ENCODE data around the gene SDHB. TPM values are rescaled to one million over a fixed set of nuclear protein-coding genes. Genes with fewer than 3 reads are reported as not detected.

SDHB gene
- total RNA-seq, 1 donor from 2014 or later = 113 TPM

- DNase-seq (ENCODE audit: low spot score) = no peak
These were observed 7.5 kb downstream of the SDHB start for GRCh38 chr1:17046334-17046657.

- no peak for DNase-seq (ENCODE audit: low spot score)
These were observed 8.0 kb downstream of the SDHB start for GRCh38 chr1:17045634-17046333.

DNA sequence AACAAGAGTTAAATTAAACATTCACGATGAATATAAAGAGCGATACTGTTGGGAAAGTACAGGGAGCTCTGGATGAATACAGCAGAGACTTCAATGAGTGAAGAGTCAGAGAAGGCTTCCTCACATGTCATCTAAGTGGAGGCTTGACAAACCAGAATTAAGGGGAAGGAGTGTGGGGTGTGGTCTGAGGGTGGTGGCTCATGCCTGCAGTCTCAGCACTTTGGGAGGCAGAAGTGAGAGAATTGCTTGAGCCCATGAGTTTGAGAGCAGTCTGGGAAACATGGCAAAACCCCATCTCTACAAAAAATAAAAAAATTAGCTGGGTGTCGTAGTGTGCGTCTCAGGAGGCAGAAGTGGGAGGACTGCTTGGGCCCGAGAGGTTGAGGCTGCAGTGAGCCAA, 8.7 kb downstream of the SDHB start:
- DNase-seq (ENCODE audit: low spot score) = no peak

DNA sequence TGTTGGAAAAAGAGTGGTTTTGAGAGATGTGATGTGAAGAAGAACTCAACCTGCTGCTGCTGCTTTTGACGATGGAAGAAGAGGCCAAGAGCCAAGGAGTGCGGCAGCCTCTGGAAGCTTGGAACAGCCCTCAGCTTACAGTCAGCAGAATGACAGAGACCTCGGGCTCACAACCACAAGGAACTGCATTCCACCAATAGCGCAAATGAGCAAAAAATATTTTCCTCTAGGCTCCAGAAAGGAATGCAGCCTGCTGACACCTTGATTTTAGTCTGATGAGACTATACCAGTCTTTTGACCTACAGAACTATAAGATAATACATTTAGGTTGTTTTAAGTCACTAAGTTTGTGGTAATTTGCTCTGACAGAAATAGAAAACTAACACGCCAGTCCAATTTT, 10.2 kb downstream of the SDHB start:
- DNase-seq (ENCODE audit: low spot score) = no peak

DNA sequence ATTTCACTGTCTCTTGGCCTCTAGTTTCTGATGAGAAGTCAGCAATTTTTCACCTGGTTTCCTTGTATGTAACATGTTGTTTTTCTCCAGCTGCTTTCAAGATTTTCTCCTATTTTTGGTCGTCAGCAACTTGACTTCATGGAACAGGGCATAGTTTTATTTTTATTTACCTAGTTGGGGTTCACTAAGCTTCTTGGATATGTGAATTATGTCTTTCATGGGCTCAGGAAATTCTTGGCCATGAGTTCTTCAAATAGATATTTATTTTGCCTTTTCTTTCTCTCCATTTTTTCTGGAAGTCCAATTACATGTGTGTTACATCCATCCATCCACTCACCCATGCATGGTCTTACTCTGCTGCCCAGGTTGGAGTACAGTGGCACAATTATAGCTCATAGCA, 13.7 kb downstream of the SDHB start:
- DNase-seq (ENCODE audit: low spot score) = no peak

DNA sequence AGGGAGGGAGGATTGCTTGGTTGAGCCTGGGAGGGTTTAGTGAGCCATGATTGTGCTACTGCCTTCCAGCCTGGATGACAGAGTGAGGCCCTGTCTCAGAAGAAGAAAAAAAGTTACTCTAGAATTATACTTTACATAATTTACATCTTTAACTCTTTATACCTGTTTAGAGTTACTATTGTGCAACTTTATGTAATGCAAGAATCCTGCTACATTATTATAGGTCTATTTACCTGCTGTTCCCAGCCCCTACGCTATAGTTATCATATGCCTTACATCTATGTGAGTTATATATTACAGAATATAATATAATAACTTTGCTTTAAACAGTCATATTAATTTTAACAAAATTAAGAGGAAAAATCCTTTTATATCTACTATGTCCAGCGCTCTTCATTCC, 14.3 kb downstream of the SDHB start:
- no peak for DNase-seq (ENCODE audit: low spot score)

GRCh38 chr1:17033481-17033880, 20.4 kb downstream of the SDHB start:
- peak; percentile 47 for DNase-seq (ENCODE audit: low spot score)

- DNase-seq (ENCODE audit: low spot score) = no peak
These were observed 21.1 kb downstream of the SDHB start for GRCh38 chr1:17032741-17033140.

GRCh38 chr1:17031436-17031835, 22.4 kb downstream of the SDHB start:
- no peak for DNase-seq (ENCODE audit: low spot score)

DNA sequence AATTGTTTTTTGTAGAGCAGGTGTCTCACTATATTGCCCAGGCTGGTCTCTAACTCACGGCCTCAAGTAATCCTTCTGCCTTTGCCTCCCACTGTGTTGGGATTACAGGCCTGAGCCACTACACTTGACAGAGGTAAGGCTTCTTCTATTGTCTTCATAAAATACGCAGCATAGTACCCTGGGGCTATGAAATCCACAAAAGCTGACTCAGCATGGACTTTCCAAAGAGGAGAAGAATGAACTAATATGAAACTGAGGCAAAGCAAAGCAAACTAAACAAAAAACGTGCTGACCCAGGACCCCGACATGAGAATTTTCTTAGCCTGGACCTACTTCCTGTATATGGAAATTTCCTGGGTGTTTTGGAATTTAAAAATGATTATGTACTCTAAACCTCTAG, 23.6 kb downstream of the SDHB start:
- no peak for DNase-seq (ENCODE audit: low spot score)

DNA sequence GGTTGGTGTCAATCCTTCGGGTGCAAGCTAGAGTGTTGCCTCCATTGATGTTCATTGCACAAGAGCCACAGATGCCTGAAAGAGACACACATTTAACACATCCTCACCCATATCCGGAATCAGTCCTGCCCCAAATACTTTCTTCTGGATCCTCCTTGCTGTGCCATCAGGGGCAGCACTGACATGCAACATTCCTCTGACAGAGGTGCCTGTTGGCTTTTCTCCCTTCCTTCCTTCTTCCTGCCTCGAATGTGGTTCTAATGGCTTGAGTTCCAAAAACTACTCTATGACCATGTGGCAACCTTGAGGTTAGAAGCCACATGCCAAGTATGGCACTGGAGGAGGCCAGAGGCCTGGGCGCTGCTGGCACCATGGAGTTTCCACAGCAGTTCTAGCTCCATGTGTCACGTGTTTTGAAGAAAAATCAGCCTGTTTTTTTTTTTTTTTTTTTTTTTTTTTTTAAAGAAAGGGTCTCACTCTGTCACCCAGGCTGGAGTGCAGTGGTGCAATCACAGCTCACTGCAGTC, 25.1 kb downstream of the SDHB start:
- DNase-seq (ENCODE audit: low spot score) = no peak

DNA sequence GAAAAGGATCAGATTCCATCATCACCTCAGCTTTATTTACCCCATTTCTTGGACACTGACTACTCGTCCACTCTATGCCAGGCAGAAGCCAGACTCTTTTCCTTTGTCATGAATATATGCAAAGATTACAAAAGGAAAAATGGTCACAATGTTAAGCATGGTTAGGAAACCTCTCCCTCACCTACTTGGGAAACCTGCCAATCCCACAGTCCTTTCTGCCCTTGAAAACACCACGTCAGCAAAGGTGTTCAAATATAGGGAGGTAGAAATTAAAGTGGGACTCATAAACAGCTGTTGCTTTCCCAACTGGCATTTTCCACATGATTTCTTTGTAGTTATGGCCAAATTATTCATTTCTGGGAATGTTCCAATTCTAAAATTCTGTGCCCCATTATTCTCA, 25.9 kb downstream of the SDHB start:
- no peak for DNase-seq (ENCODE audit: low spot score)

GRCh38 chr1:17027403-17027802, 26.4 kb downstream of the SDHB start:
- peak; percentile 79 for DNase-seq (ENCODE audit: low spot score)

DNA sequence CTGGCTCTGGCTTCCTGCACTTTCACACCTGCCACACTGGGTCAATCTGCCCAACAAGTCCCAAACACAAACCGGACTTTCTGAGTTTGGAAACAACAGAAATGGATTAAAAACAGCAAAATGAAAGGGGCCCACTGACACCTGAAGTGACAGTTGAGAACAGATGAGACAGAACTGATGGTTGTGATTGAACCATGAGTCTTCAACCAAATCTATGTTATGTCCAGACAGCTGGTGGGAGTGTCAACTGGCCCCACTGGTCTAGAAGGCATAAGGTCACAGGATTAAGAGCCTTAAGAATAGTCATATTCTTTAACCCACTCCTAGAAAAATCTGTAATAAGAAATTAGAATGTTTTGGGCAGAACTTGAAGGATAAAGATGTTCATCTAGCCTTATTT, 29.1 kb downstream of the SDHB start:
- DNase-seq (ENCODE audit: low spot score) = no peak

GRCh38 chr1:17023573-17023972, 30.3 kb downstream of the SDHB start:
- peak; percentile 47 for DNase-seq (ENCODE audit: low spot score)

- no peak for DNase-seq (ENCODE audit: low spot score)
These were observed 30.7 kb downstream of the SDHB start for GRCh38 chr1:17023102-17023501.

- DNase-seq (ENCODE audit: low spot score) = peak; percentile 79
These were observed 31.9 kb downstream of the SDHB start for GRCh38 chr1:17021896-17022295.

GRCh38 chr1:17020502-17020901, 33.3 kb downstream of the SDHB start:
- DNase-seq (ENCODE audit: low spot score) = peak; percentile 62

DNA sequence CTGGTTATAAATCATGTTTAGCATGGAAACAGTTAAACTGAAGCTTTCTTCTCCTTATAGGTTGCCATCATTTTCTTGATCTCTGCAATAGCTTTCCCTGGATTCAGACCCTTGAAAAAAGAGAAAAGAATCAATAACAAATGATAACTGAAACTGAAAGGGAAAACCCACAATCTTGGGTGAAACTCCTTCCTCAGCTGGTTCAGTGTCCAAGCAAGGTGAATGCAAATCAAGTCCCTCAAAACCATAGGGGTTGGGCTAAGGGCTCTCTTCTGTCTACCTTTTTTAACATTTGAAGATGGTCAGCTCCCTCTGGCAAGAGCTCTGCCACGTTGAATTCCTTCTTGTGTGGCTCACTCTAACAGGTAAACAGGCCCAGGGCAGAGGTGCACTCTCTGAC, 35.0 kb downstream of the SDHB start:
- DNase-seq (ENCODE audit: low spot score) = peak; percentile 33

GRCh38 chr1:17017435-17017834, 36.4 kb downstream of the SDHB start:
- DNase-seq (ENCODE audit: low spot score) = peak; percentile 37

DNA sequence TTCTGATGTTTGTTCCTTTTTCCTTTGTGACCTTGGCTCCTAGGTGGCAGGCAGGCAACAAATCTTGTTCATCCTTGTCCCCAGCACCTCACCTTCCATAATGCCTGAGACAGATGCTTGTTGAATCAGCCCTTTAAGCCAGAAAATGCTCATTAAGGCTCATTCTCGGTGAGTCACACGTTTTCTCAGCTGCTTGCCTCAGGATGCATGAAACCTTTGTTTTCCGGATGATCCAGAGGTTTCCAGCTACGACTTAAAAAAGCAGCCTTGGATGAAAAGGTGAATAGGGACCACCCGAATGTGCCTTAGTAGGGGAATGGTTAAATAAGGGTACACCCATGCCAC, 37.5 kb downstream of the SDHB start:
- DNase-seq (ENCODE audit: low spot score) = no peak

GRCh38 chr1:17014671-17015567, 38.9 kb downstream of the SDHB start:
- DNase-seq (ENCODE audit: low spot score) = no peak
